GM11168 (cell line): ENCODE results near the gene NDEL1.

Experiments
- in situ Hi-C: fragments of 300-500 bp; cut with MboI; formaldehyde crosslinking; loops from one replicate; pipeline ENCODE4 v1.12.0; 2022; ENCODE audit warnings: low sequenced_read_pairs; ENCODE audit not compliant: unreplicated experiment

The NDEL1 gene

GRCh38 chr17:8448310-8448709 lies 12.6 kb downstream of the NDEL1 start:
- in situ Hi-C loops, result no loop called here

GRCh38 chr17:8451933-8452614 lies 16.4 kb downstream of the NDEL1 start:
- in situ Hi-C loops, result no loop called here

- in situ Hi-C loops, result no loop called here
Observed at GRCh38 chr17:8453326-8453725, 17.6 kb downstream of the NDEL1 start.

- in situ Hi-C loops, result no loop called here
Observed at GRCh38 chr17:8455665-8456209, 20.1 kb downstream of the NDEL1 start.

GRCh38 chr17:8458128-8458527 lies 22.4 kb downstream of the NDEL1 start:
- in situ Hi-C loops, result no loop called here

- in situ Hi-C loops, result no loop called here
Observed at GRCh38 chr17:8459107-8459506, 23.4 kb downstream of the NDEL1 start.

- in situ Hi-C loops, result no loop called here
Observed at GRCh38 chr17:8459831-8460230, 24.1 kb downstream of the NDEL1 start.

GRCh38 chr17:8462564-8462963 lies 26.9 kb downstream of the NDEL1 start:
- in situ Hi-C loops, result no loop called here

GRCh38 chr17:8463099-8463498 lies 27.4 kb downstream of the NDEL1 start:
- in situ Hi-C loops, result no loop called here

GRCh38 chr17:8464941-8465340 lies 29.3 kb downstream of the NDEL1 start:
- in situ Hi-C loops, result no loop called here

- in situ Hi-C loops, result no loop called here
Observed at GRCh38 chr17:8465356-8465755, 29.7 kb downstream of the NDEL1 start.

GRCh38 chr17:8465759-8466158 lies 30.1 kb downstream of the NDEL1 start:
- in situ Hi-C loops, result no loop called here

- in situ Hi-C loops, result no loop called here
Observed at GRCh38 chr17:8466456-8466855, 30.8 kb downstream of the NDEL1 start.

- in situ Hi-C loops, result no loop called here
Observed at GRCh38 chr17:8466873-8467272, 31.2 kb downstream of the NDEL1 start.

GRCh38 chr17:8467527-8467926 lies 31.8 kb downstream of the NDEL1 start:
- in situ Hi-C loops, result no loop called here

GRCh38 chr17:8468127-8468526 lies 32.4 kb downstream of the NDEL1 start:
- in situ Hi-C loops, result no loop called here

GRCh38 chr17:8468980-8469379 lies 33.3 kb downstream of the NDEL1 start:
- in situ Hi-C loops, result no loop called here

- in situ Hi-C loops, result no loop called here
Observed at GRCh38 chr17:8469964-8470363, 34.3 kb downstream of the NDEL1 start.

GRCh38 chr17:8470447-8471047 lies 34.9 kb downstream of the NDEL1 start:
- in situ Hi-C loops, result no loop called here

GRCh38 chr17:8472663-8473062 lies 37.0 kb downstream of the NDEL1 start:
- in situ Hi-C loops, result no loop called here

- in situ Hi-C loops, result no loop called here
Observed at GRCh38 chr17:8473451-8474192, 37.9 kb downstream of the NDEL1 start.
